RWPE1 (cell line): ENCODE results near the gene ANKRD66.
"Not testable (repeated sequence)": the region's sequence is repeated elsewhere in the genome, so short reads cannot be mapped to it uniquely, and the experiment has no call there.

Experiments
- CTCF ChIA-PET: fragments of 350-600 bp; sonication (Branson Sonifier 250); formaldehyde crosslinking; extraction: SDS; loops from one replicate; lab custom pipeline; 2021; lab: Yijun Ruan, JAX
- POLR2A ChIA-PET: fragments of 400-600 bp; formaldehyde crosslinking; extraction: SDS; loops from one replicate; lab custom pipeline; 2020; ENCODE audit warnings: antibody characterized with exemption; ENCODE audit not compliant: low non-redundant PET; lab: Yijun Ruan, JAX
- DNase-seq: peaks from one replicate; pipeline ENCODE4 v3.0.0; 2012; ENCODE audit warnings: low spot score
- H3K27ac ChIP-seq: fragments of 450-650 bp; 2 replicates; pipeline ENCODE4 v1.5.1; 2017
- TF ChIP-seq, protein P1 (sequence below): fragments of 450-650 bp; conservative IDR thresholded peaks from 2 replicates; pipeline ENCODE4 v1.5.1; 2017; ENCODE audit warnings: low read depth, mild to moderate bottlenecking

ANKRD66 gene

DNA sequence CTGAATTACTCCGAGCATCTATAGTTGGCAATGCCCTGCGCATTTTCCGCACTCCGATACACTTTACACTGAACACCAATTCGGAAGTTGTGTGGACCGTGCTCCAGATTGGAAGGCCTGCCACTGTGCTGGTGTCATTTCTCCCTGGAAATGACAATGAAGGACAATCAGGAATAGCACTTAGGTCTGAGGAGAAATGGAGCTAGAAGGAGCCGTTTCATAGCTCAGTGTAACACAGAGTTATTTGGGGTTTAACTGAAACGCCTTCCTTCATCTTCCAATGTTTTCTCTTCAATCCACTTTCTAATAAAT is 11.1 kb upstream of the ANKRD66 start:
- no peak for DNase-seq
- no peak overlapping the region for H3K27ac ChIP-seq
- ChIA-PET CTCF (no interaction called here), POLR2A (no interaction called here)
- TF ChIP-seq, protein P1, sequence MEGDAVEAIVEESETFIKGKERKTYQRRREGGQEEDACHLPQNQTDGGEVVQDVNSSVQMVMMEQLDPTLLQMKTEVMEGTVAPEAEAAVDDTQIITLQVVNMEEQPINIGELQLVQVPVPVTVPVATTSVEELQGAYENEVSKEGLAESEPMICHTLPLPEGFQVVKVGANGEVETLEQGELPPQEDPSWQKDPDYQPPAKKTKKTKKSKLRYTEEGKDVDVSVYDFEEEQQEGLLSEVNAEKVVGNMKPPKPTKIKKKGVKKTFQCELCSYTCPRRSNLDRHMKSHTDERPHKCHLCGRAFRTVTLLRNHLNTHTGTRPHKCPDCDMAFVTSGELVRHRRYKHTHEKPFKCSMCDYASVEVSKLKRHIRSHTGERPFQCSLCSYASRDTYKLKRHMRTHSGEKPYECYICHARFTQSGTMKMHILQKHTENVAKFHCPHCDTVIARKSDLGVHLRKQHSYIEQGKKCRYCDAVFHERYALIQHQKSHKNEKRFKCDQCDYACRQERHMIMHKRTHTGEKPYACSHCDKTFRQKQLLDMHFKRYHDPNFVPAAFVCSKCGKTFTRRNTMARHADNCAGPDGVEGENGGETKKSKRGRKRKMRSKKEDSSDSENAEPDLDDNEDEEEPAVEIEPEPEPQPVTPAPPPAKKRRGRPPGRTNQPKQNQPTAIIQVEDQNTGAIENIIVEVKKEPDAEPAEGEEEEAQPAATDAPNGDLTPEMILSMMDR, result no peak

DNA sequence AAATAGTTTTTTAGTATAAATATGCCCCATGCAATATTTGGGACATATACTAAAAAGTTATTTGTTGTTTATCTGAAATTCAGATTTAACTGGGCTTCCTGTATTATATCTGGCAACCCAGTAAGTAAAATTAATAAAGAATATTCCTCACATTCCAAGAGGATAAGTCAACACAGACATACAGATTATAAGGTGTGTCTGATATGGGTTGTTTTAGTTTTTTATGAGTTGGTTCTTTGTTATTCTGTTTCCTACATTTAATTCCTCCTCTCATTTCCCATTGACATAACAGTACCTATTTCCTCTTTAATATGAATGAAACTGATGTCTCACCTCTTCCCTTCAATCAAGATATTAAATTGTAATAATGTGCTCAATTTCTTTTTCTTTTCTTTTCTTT is 9.8 kb upstream of the ANKRD66 start:
- H3K27ac ChIP-seq, result no peak overlapping the region
- ChIA-PET POLR2A (interaction anchor here (0.7 kb wide), 1 partner anchor 450 kb away, joined by 3 read pairs; no protein-coding TSS in a partner anchor), CTCF (no interaction called here)
- DNase-seq, result peak; percentile 38
- TF ChIP-seq, protein P1, result no peak

GRCh38 chr6:46741482-46741881 is 5.3 kb upstream of the ANKRD66 start:
- no peak for DNase-seq
- CTCF ChIA-PET, result no interaction called here
- POLR2A ChIA-PET, result no interaction called here
- H3K27ac ChIP-seq, result no peak overlapping the region
- TF ChIP-seq, protein P1, result no peak

GRCh38 chr6:46741910-46742309 is 4.8 kb upstream of the ANKRD66 start:
- POLR2A ChIA-PET, result no interaction called here
- TF ChIP-seq, protein P1, result no peak
- H3K27ac ChIP-seq, result no peak overlapping the region
- no peak for DNase-seq
- CTCF ChIA-PET, result no interaction called here

- H3K27ac ChIP-seq, result no peak overlapping the region
- ChIA-PET POLR2A (no interaction called here), CTCF (no interaction called here)
- no peak for DNase-seq
- TF ChIP-seq, protein P1, result no peak
Observed at GRCh38 chr6:46743425-46744158, 3.1 kb upstream of the ANKRD66 start.

GRCh38 chr6:46744159-46744725 is 2.5 kb upstream of the ANKRD66 start:
- DNase-seq, H3K27ac ChIP-seq, POLR2A ChIA-PET, CTCF ChIA-PET: not testable (repeated sequence)

- TF ChIP-seq, protein P1, result no peak
- POLR2A ChIA-PET, result no interaction called here
- no peak for DNase-seq
- H3K27ac ChIP-seq, result no peak overlapping the region
- CTCF ChIA-PET, result interaction anchor here (0.6 kb wide), 1 partner anchor 193 kb away, joined by 8 read pairs; no protein-coding TSS in a partner anchor
Observed at GRCh38 chr6:46745973-46746372, 760 bp upstream of the ANKRD66 start.
